Measurements from ENCODE around the gene IL3RA. TPM values are rescaled to one million over a fixed set of nuclear protein-coding genes. Genes with fewer than 3 reads are reported as not detected.
"Not testable (repeated sequence)": the region's sequence is repeated elsewhere in the genome, so short reads cannot be mapped to it uniquely, and the experiment has no call there.

Gene IL3RA
- total RNA-seq, 2 experiments from 2014 or later, result 6.4 to 7.1 TPM

DNA sequence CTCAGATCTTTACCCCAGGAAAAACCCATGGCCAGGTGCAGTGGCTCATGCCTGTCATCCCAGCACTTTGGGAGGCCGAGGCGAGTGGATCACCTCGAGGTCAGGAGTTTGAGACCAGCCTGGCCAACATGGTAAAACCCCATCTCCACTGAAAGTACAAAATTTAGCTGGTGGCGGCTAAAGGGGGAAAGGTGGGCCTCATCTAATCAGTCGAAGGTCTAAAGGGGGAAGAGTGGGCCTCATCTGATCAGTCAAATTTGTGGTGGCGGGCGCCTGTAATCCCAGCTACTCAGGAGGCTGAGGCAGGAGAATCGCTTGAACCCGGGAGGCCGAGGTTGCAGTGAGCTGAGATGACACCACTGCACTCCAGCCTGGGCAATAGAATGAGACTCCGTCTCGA, 27.7 kb upstream of the IL3RA start:
- H3K36me3 Mint-ChIP-seq (ENCODE audit: low read depth); H3K27me3 Mint-ChIP-seq; H3K27ac Mint-ChIP-seq; H3K4me1 Mint-ChIP-seq; H3K4me3 Mint-ChIP-seq; POLR2A ChIA-PET; H3K9me3 Mint-ChIP-seq; CTCF ChIA-PET; DNase-seq: not testable (repeated sequence)

DNA sequence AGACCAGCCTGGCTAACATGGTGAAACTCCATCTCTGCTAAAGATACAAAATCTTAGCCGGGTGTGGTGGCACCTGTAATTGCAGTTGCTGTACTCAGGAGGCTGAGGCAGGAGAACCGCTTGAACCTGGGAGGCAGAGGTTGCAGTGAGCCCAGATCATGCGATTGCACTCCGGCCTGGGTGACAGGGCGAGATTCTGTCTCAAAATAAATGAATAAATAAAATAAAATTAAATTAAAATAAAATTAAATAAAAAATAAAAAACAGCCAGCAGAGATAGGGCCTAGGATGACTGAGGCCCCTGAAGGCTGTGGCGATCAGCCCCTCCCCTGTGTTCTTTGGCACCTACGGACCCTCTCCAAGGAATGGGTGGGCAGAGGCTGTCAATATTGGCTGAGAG, 22.8 kb upstream of the IL3RA start:
- no peaks in the 10 kb centered on the region for H3K27me3 Mint-ChIP-seq
- peaks cover 5% of the 10 kb centered on the region for H3K4me1 Mint-ChIP-seq
- no peaks in the 10 kb centered on the region for H3K36me3 Mint-ChIP-seq (ENCODE audit: low read depth)
- POLR2A ChIA-PET, result no interaction called here
- no peak for DNase-seq
- no peak overlapping the region for H3K27ac Mint-ChIP-seq
- CTCF ChIA-PET, result no interaction called here
- peaks cover 7% of the 10 kb centered on the region for H3K9me3 Mint-ChIP-seq
- no peak overlapping the region for H3K4me3 Mint-ChIP-seq

DNA sequence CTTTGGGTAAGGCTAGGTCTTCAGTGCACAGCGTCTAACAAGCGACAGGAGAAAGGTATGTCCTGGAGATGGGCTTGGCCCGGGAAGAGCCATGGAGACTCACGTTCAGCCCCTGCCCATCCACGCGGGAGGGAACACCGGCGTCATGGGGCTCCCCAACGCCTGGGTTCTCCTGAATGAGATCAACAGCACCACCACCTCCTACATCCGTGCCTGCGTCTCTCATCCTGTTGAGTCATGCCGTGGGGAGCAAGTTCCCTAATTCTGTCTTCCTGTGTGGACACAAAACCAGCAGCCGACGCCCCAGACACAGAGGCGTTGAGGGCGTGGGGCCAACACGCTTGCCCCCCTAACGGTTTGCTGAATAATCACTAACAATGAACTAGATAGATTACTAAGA, 20.1 kb upstream of the IL3RA start:
- peaks cover 9% of the 10 kb centered on the region for H3K4me1 Mint-ChIP-seq
- ChIA-PET CTCF (no interaction called here), POLR2A (no interaction called here)
- no peaks in the 10 kb centered on the region for H3K27me3 Mint-ChIP-seq
- DNase-seq, result no peak
- H3K36me3 Mint-ChIP-seq (ENCODE audit: low read depth), result no peaks in the 10 kb centered on the region
- no peak overlapping the region for H3K27ac Mint-ChIP-seq
- H3K4me3 Mint-ChIP-seq, result no peak overlapping the region
- H3K9me3 Mint-ChIP-seq, result peaks cover 7% of the 10 kb centered on the region

DNA sequence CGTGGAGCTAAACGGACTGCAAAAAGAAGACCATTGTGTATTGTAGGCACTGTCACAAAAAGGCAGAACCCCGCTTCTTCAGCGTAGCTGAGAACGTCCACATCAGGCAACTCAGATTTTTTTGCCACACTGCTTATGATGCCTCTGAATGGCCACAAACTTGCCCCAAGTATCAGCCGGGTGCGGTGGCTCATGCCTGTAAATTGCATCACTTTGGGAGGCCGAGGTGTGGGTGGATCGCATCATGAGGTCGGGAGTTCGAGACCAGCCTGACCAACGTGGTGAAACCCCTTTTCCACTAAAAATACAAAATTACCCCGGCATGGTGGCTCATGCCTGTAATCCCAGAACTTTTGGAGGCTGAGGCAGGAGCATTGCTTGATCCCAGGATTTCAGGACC, 14.9 kb upstream of the IL3RA start:
- ChIA-PET POLR2A (no interaction called here), CTCF (no interaction called here)
- no peak overlapping the region for H3K4me3 Mint-ChIP-seq
- no peaks in the 10 kb centered on the region for H3K27me3 Mint-ChIP-seq
- H3K4me1 Mint-ChIP-seq, result peaks cover 21% of the 10 kb centered on the region
- no peak for DNase-seq
- no peak overlapping the region for H3K27ac Mint-ChIP-seq
- peaks cover under 1% of the 10 kb centered on the region for H3K9me3 Mint-ChIP-seq
- no peaks in the 10 kb centered on the region for H3K36me3 Mint-ChIP-seq (ENCODE audit: low read depth)

DNA sequence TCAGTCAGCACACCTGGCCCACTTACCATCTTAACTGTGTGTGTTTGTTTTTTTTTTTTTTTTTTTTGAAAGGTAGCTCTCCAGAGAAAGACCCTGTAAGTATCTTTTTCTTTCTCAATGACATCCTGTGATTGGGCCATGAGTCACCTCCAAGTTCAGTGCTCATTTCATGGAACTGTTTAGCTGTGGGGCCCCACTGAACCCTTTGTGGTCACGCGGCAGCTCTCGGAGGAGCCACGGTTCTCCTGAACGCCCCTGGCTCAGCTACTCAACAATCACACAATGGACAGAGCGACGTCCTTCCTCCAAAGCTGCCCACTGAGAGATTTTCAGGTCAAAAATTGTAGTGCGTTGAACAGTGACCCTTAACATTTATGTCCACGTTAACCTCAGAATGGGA, 14.2 kb upstream of the IL3RA start:
- ChIA-PET CTCF (no interaction called here), POLR2A (no interaction called here)
- peaks cover 21% of the 10 kb centered on the region for H3K4me1 Mint-ChIP-seq
- no peaks in the 10 kb centered on the region for H3K9me3 Mint-ChIP-seq
- no peaks in the 10 kb centered on the region for H3K27me3 Mint-ChIP-seq
- H3K36me3 Mint-ChIP-seq (ENCODE audit: low read depth), result no peaks in the 10 kb centered on the region
- peak; percentile 36 for DNase-seq
- peak overlapping the region; percentile 30 for H3K4me3 Mint-ChIP-seq
- no peak overlapping the region for H3K27ac Mint-ChIP-seq

DNA sequence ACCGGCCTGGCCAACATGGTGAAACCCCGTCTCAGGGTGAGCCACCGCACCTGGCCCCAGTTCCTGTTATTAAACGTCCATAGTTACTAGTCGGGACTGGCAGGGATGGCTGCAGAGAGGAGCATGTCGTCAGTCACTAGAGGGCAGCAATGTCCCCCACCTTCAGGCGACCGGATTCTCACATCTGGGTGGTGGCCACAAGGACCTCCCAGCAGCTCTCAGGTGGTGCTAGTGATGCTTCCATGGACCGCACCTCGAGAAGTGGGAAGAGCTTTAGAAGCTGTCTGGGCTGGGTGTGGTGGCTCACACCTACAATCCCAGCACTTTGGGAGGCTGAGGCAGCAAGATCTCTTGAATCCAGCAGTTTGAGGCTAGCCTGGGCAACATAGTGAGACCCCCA, 13.3 kb upstream of the IL3RA start:
- Mint-ChIP-seq H3K27me3 (no peaks in the 10 kb centered on the region), H3K36me3 (ENCODE audit: low read depth) (no peaks in the 10 kb centered on the region), H3K4me1 (peaks cover 21% of the 10 kb centered on the region), H3K9me3 (no peaks in the 10 kb centered on the region), H3K4me3 (no peak overlapping the region), H3K27ac (no peak overlapping the region)
- ChIA-PET POLR2A (no interaction called here), CTCF (no interaction called here)
- peak; percentile 69 for DNase-seq

DNA sequence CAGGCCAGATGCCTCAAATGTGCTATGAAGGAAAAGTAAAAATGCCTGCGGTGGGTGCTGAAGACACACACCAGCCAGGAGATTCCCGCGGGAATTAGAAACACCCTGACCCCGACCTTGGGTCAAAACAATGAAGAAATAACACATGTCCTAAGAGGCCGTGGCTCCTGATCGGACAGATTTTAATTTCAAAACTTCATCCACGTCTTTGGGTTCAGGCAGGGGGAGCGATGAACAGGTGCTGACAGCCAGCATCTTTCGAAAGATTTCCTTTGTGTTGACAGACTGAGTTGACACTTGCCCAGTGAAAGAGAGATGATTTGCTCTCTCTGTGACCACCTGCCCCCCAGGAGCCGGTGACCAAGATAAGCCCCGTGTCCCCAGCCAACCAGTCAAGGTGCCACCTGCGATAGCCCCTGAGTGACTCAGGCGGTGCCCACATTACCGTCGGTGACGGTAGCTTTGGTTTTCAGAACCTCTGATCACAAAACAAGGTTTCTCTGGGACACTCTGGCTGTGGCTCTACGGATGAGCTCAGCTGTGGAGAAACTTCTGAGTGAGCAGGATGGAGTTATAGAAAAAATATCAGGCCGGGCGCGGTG, 11.0 kb upstream of the IL3RA start:
- Mint-ChIP-seq H3K27ac (no peak overlapping the region), H3K4me3 (no peak overlapping the region), H3K9me3 (no peaks in the 10 kb centered on the region), H3K4me1 (peaks cover 18% of the 10 kb centered on the region), H3K36me3 (ENCODE audit: low read depth) (no peaks in the 10 kb centered on the region), H3K27me3 (no peaks in the 10 kb centered on the region)
- CTCF ChIA-PET, result no interaction called here
- no peak for DNase-seq
- POLR2A ChIA-PET, result no interaction called here

DNA sequence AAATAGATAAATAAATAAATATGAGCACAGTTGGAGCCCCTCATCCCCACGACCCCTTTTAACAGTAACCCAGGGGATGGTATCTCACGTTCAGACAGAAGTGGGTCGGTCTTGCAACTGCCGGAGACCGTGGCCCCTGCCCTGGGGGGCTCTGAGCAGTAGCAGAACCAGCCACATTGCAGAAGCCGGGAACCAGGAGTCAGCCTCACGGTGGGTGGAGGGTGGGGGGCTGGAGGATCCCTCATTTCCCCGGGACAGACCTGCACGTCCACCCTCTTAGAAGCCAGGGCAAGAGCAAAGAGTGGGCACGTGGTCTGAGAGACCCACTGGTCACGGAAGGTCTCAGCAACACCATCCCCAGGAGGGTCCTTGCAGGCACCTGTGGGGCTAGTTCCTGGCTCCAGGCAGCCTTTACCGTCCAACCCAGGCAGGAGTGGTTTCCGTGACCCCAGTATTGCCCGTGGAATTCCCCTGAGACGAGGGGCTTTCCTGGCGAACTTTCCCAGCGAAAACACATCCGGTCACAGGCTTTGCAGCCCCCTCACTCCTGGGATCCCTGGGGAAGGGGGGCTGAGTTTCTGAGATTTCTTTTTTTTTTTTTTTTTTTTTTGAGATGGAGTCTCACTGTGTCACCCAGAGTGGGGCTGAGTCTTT, 8.8 kb upstream of the IL3RA start:
- ChIA-PET POLR2A (no interaction called here), CTCF (no interaction called here)
- Mint-ChIP-seq H3K9me3 (no peaks in the 10 kb centered on the region), H3K4me3 (no peak overlapping the region), H3K36me3 (ENCODE audit: low read depth) (no peaks in the 10 kb centered on the region), H3K27me3 (no peaks in the 10 kb centered on the region), H3K27ac (no peak overlapping the region), H3K4me1 (peaks cover 16% of the 10 kb centered on the region)
- no peak for DNase-seq

DNA sequence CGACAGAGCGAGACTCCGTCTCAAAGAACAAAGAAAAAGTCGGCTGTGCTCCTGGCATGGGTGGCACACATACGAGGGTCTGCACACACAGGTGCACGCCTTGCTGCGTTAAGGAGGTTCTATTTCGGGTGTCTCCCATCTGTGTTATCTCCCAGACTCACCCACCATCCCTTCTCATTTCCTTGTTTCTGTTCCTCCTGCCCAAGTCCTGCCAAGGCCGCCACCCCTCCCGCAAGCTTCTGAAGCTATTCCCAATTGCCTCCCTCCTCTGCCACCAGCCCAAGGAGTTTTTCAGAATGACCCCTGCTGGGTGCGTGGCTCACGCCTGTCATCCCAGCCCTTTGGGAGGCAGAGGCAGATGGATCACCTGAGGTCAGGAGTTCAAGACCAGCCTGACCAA, 6.0 kb upstream of the IL3RA start:
- ChIA-PET CTCF (no interaction called here), POLR2A (no interaction called here)
- peaks cover 20% of the 10 kb centered on the region for H3K4me1 Mint-ChIP-seq
- no peak overlapping the region for H3K27ac Mint-ChIP-seq
- peaks cover 2% of the 10 kb centered on the region for H3K36me3 Mint-ChIP-seq (ENCODE audit: low read depth)
- peaks cover 1% of the 10 kb centered on the region for H3K27me3 Mint-ChIP-seq
- no peak for DNase-seq
- peaks cover 2% of the 10 kb centered on the region for H3K9me3 Mint-ChIP-seq
- H3K4me3 Mint-ChIP-seq, result no peak overlapping the region

DNA sequence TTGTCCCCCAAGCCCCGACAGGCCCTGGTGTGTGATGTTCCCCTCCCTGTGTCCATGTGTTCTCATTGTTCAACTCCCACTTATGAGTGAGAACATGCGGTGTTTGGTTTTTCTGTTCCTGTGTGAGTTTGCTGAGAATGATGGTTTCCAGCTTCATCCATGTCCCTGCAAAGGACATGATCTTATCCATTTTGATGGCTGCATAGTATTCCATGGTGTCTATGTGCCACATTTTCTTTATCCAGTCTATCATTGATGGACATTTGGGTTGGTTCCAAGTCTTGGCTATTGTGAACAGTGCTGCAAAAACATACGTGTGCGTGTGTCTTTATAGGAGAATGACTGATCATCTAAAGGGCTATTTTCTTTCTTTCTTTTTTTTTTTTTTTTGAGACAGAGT, 4.2 kb upstream of the IL3RA start:
- H3K27me3 Mint-ChIP-seq; POLR2A ChIA-PET; H3K27ac Mint-ChIP-seq; H3K36me3 Mint-ChIP-seq (ENCODE audit: low read depth); DNase-seq; H3K9me3 Mint-ChIP-seq; H3K4me3 Mint-ChIP-seq; CTCF ChIA-PET: not testable (repeated sequence)
- peaks cover 35% of the 10 kb centered on the region for H3K4me1 Mint-ChIP-seq

DNA sequence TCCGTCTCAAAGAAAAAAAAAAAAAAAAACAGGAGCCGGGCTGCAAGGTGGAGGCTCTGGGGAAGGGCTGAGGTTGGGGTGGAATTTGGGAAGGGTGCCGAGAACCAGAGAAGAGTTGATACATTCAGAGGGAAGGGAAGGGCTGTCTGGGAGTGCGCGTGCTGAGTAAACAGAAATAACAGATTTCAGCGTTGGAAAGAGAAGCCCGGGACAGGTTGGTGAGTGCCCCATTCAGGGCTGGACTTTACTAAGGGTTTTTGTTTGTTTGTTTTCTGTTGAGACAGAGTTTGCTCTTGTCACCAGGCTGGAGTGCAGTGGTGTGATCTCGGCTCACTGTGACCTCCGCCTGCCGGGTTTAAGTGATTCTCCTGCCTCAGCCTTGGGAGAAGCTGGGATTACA, 1.7 kb upstream of the IL3RA start:
- no peak for DNase-seq
- Mint-ChIP-seq H3K4me3 (no peak overlapping the region), H3K27me3 (peaks cover 1% of the 10 kb centered on the region), H3K9me3 (peaks cover 4% of the 10 kb centered on the region), H3K27ac (no peak overlapping the region), H3K36me3 (ENCODE audit: low read depth) (peaks cover 14% of the 10 kb centered on the region), H3K4me1 (peaks cover 36% of the 10 kb centered on the region)
- ChIA-PET POLR2A (no interaction called here), CTCF (no interaction called here)

DNA sequence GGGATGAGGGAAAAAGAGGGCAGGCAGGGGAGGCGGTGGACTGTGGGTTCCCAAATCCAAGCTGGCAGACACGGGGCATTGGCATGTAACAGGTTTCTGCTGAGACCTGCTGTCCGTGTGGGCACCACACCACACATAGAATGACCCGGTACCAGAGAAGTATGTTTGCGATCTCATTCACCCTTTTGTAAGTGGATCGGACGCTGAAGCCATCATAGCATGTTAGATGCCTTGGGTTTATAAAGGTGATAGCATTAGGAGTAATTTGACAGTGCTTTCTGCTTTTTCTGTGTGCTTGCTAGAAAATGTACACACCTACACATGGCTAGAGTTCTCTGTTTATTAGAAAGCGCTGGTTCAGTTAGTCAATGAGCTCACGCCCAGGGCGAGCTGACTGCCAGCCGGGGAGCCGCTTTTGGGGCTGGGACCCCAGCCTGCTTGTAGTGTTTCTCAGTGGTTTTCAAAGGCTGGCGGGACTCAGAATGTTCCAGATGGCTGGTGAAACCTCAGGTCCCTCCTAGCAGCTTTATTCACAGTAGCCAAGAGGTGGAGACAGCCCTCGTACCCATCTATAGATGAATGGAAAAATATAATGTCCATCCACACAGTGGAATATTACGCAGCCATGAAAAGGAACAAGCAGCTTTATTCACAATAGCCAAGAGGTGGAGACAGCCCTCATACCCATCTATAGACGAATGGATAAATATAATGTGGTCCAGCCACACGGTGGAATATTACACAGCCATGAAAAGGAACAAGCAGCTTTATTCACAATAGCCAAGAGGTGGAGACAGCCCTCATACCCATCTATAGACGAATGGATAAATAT, 579 bp downstream of the IL3RA start:
- Mint-ChIP-seq H3K27ac (peak overlapping the region; percentile 89), H3K27me3 (peaks cover 1% of the 10 kb centered on the region), H3K4me1 (peaks cover 36% of the 10 kb centered on the region), H3K9me3 (peaks cover 9% of the 10 kb centered on the region), H3K4me3 (peak overlapping the region; percentile 86), H3K36me3 (ENCODE audit: low read depth) (peaks cover 22% of the 10 kb centered on the region)
- DNase-seq, result no peak
- POLR2A ChIA-PET, result no interaction called here
- CTCF ChIA-PET, result no interaction called here

DNA sequence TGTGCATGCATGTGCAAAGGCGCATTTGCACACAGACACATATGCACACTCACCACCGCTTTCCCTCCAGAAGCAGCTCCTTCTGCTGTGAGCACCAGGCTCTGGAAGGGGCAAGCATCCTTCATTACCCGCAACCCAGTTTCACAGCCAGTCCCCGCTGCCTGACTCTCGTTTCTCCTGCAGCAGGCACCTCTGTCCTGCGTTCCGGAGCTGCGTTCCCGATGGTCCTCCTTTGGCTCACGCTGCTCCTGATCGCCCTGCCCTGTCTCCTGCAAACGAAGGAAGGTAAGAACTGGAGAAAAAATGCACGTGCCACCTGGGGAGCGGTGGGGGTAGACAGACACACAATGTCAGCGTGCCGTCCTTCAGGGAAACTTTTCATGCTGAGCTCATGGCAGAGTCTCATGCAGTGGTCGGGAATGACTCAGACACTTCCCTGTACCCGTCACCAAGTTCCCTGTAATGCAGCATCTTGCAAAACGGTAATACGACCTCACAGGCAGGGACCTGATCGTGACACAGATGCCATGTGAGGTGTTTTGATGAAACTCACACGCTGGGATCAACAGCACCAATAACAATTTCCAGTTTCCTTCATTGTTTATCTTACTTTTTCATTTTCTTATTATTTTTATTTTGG, 5.1 kb downstream of the IL3RA start:
- ChIA-PET POLR2A (no interaction called here), CTCF (no interaction called here)
- Mint-ChIP-seq H3K27ac (no peak overlapping the region), H3K36me3 (ENCODE audit: low read depth) (peaks cover 25% of the 10 kb centered on the region), H3K27me3 (no peaks in the 10 kb centered on the region), H3K4me1 (peaks cover 8% of the 10 kb centered on the region), H3K9me3 (peaks cover 8% of the 10 kb centered on the region), H3K4me3 (no peak overlapping the region)
- DNase-seq, result no peak
